GM21381 (cell line): Measurements from ENCODE around the gene CTIF.

ENCODE experiments used
- ATAC-seq: cut with Tn5 transposase; IDR thresholded peaks from one replicate; pipeline ENCODE4 v1.9.1; 2021; ENCODE audit warnings: mild to moderate bottlenecking, moderate library complexity; ENCODE audit not compliant: unreplicated experiment

Gene CTIF

DNA sequence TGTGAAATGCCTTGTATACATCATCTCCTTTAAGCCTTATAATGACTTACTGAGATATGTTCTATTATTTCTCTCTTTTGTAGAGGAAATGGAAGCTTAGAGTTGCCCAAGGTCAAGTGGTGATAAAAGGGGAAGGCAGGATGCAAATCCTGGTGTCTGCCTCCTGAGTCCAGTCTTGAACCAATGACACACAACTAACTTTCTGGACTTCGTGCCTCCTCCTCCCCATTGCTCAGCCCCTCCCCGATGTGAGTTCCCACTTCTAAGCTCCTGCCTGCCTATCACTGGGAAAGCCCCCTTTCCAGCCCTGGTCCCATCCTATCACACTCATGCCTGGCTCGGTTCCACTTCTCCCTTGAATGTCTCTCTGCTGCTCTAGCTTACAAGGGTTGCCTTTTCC lies 6.9 kb upstream of the CTIF start:
- ATAC-seq = no peak

DNA sequence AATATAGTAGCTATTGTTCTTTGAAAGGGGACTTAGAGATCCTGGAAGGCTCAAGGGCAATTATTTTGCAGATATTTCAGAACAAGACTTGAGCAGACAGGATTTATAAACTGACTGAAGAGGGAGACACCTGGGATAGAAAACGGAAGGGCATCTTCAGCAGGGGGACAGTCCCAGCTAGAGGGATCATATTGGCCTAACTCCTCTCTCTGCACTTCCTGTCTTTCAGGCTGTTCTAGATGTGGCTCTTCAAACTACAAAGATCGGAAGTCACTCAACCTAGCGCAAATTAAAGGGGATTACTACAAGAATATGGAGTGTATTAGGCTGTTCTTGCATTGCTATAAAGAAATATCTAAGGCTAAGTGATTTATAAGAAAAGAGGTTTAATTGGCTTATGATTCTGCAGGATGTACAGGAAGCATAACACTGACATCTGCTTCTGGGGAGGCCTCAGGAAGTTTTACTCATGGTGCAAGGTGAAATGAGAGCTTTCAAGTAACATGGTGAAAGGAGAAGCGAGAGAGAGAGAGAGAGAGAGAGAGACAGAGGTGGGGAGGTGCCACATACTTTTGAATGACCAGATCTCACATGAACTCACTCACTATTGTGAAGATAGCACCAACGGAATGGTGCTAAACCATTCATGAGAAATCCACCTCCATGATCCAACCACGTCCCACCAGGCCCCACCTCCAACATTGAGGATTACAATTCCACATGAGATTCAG lies 5.3 kb upstream of the CTIF start:
- ATAC-seq = no peak

DNA sequence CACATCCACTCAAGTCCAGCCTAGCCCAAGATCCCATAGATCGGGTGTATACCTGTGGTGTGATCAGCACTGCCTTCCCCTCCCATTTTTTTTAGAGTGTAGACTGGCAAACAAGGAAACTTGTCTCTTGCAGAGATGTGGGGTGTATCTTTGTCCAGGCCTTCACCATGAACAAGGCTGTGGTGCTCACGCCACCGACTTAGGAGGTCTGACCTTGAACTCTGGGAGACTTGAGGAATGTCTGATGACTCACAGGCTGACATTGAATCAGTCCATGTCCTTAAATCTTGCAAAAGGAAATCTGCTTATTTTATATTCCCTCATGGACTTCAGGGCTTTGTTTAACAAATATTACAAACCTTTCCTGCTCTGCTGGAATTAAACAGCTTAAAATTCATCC lies 4.5 kb upstream of the CTIF start:
- no peak for ATAC-seq

DNA sequence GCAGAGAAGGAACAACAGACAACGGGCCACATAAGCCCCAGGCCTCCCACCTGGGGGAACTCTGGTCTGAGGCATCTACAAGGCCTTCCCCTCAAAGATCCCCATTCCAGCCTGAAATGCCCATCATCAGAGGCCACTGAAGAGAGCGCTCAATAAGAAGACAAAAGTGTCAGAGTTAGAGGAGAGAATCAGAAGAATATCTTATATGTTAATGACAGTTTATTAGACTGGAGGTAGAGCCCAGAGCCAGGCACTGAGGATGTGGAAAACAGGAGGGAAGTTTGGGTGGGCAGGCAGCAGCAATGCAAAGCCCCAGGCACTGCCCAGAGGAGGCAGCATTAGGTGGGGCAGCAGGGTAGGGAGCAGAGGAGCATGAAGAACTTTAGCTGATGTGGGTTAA lies 2.9 kb upstream of the CTIF start:
- no peak for ATAC-seq

DNA sequence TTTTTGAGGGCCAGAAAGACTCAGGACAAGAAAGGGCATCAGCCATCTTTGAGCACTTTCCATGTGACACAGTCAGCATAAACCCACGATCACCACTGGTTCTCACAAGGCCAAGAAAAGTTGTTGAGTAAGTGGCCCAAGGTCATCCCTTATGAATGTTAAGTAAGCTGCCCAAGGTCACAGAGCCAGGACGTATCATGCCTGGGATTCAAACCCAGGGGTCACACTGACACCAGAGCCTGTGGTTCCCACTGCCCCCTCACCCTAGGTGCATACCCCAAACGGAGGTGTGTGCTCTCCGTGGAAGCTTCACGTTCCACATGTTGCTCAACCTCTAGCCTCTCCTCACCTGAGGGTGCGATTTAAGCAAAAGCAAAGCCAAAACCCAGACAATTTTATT lies 2.3 kb upstream of the CTIF start:
- ATAC-seq = no peak

DNA sequence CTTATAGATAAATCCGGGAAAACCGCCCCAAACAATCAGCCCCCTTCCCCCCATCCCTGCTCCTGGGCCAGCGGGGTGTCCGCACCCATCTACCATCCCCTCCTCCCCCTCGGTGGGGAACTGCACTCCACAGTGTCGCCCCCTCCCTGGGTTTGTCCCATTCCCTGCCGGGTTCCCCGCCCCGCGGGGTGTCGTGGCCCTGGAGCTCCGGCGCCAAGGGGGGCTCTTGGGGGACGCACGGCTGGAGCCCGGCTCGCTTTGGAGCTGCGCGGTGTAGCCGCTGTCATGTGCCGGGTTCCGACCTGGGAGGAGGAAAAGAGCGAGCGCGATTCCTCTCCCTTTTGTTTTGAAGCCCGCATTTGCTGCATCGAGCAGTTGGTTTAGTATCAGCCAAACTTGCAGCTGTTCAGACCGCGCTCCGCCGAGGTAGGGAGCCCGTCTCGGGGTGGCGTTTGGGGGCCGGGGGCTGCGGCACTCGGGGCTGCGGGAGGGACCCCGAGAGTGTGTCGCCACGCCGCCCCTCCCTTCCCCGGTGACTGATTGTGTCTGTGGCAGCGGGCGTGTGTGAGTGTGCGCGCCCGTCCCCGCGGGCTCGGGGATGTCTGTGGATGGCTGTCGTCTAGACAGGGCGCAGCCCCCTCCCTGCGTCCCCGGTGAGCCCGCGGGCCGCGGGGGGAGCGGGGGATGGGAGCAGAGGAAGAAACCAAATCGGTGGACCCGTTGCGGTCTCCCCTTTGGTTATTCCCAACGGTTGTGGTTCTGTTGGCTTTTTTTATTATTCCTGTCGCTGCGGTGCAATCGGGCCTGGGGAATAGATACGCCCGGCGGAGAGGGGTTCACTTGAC lies 797 bp downstream of the CTIF start:
- ATAC-seq = no peak

DNA sequence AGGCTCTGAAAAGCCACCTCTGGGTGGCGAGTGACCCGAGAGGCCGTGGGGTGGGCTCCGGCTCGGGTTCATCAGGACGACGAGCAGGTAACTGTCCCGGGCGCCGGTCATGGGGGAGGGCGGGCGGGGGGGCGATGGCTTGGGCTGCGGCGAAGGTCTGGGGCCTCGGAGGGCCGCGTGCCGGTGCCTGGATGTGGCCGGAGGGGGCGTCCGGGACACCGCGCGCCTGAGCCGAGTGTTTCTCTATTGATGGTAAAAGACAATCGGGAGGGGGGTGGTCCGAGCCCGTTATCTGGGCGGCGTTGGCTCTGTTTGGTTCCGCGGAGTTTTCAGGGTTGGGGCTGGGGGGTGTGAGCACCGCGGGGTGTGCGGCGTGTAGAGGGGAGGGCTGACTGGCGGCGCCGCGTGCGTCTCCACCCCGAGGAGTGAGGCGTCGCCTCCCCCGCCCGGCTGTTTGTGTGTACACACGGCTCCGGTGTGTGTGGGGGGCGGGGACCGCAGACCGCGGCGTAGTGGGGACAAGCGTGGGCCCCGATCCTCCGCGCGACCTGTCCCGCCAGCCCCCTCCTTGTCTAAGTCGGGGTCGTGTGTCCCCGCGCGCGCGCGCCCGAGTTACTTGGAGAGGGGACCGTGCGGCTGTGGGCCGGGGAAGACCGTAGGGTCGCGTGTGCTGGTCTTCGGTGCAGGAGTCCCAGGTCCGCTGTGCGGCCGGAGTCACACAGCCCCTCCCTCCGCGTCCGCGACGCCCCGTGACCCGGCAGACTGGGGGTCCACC lies 1.6 kb downstream of the CTIF start:
- no peak for ATAC-seq

DNA sequence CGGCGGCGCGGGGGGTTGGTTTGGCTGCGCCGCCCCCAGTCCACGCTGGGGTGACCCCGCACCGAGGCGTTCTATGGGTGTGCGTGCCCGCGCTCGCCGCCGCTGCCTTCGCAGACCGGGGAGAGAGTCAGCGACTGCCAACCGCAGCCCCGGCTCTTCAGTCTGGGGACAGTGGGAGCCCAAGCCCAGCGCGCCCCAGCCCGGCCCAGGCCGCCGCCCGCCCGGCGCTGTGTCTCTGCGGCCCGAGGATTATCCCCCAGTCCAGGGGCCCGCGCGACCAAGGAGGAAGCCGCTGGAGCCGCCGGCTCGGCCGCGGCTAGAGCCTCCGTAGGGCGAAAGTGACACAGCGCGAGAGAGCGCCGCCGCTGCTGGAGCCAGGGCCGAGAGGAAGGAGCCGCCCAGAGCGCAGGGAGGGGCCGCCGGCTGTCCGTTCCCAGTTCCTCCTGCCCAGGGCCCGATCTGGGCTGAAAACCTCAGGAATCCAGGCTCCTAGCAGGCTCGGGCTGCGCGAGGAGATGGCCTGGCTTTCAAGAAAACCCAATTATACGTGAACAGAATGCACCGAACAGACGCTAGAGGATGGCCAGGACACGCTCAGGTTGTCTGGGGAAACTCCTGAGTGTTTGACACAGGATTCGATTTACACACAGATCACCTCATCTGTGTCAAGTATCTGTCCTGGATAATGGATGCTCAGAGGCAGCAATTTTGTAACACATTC lies 2.4 kb downstream of the CTIF start:
- ATAC-seq = no peak

DNA sequence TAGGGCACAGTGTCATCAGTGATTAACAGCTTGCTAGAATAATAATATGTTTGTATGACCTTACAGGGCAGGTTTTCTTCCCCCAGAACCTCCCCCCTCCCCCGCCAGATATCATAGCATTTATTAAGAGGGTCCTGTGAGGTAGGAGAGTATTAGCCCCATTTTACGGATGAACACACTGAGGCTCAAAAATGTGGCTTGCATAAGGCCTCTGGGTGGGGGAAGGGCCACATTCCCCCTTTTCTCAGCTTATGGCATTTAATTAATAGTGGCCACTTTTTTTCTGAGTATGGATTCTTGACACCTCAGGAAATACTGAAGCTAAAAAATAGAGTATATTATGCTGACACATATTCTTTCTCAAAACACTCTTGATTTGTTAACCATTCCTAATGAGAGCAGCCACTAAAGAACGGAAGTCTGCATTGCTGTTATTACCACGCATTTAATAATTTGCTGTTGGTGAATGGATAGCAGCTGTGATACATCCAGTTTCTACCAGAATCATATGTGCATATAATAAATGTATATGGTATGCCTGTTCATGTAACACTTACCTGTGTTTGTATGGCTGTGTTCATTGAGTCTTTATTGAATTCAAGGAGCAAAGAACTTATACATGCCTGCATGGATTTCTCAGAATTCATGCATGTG lies 3.0 kb downstream of the CTIF start:
- ATAC-seq = no peak

DNA sequence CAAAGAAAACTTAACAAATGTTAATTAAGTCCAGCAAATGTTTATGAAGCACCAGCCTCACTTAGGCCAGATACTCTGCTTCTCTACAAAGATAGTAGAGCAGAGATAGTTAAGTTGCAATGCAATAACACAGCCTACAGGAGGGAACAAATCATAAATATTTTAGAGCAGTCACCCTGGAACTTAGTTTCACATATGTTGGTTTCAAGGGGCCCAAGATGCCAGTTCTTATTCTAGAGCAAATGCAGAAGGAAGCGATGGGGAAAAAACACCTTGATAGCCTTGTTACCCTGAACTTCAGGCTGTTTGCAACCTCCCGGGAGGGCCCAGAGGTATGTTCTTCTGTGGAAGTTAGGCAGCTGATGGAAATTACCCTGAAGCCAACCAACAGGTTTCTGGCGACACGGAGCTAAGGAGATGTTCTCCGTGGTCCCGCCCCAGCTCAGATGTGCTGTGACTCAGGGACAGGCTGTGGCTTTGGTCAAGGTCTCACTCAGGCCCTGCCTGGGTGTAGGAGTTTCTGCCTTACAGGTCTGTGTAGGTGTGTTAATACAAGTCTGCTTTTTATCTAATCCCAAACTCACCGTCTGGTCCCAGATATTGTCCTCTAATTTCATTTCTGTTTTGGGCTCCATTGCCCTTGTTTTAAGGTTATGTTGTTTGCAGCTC lies 3.8 kb downstream of the CTIF start:
- no peak for ATAC-seq

DNA sequence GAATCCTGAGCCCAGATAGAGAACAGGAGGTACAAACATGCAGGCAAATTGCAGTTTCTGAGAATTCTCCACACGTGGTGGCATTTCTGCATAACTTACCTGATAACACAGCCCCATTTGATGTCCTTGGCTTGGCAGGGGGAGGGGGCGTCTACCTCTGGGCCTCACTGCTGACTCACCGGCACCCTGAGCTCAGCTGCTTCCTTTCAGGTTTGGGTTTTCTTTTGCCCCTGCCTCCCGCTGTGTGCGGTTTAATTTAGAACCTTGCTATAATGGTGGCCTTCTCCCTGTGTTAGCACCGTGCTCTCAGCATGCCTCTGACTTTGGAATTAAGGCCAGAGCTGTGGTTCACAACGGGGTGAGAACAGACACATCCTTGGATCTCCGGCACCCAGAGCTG lies 4.4 kb downstream of the CTIF start:
- no peak for ATAC-seq

DNA sequence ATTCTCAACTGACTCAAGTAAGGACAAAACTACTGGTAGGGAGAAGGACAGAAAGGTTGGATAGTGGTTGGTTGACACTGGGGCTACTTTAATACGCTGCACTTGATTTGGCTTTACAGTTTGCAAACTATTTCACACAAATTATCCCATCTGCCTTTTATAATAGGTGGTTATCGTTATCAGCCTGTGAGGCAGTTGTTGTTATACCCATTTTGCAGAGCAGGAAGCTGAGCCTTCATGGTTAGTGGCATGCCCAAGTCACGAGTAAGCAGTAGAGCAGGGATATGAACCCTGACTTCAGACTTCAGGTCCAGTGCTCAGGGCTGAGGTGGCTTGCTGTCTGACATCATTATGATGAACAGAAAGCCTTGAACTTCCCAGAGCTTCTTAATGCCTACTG lies 5.3 kb downstream of the CTIF start:
- ATAC-seq = no peak

DNA sequence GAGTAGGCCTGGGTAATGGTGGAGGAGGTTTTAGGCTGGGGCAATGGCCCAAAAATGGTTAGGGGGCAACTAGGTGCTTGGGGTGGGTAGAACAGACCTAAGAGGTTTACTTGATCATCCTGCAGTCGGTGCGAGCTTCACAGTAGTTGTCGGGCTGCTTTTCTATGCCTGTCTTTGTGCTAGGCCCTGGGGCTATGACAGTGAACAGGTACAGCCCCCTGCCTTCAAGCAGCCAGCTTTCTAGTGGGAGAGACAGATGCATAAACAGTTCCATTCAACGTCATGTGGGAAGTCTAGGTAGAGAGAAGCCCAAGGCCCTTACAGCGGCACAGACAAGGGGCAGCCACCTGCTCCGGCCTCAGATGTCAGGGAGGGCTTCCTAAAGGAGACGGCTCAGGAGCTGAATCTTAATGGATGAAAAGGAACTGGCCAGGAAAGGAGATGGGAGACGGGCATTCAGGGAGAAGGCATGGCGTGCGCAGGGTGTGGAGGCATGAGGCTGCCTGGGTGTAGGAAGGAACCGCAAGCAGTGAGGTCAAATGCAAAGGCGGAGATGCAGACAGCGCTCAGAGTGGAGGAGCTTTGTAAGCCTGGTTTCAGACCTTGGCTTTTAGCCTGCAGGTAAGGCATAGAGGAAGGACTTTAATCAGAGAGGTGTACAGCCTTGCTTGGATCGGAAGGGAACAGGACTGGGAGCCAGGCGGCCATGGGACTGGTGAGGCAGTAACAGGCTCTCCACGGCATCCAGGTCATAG lies 6.0 kb downstream of the CTIF start:
- ATAC-seq = no peak

DNA sequence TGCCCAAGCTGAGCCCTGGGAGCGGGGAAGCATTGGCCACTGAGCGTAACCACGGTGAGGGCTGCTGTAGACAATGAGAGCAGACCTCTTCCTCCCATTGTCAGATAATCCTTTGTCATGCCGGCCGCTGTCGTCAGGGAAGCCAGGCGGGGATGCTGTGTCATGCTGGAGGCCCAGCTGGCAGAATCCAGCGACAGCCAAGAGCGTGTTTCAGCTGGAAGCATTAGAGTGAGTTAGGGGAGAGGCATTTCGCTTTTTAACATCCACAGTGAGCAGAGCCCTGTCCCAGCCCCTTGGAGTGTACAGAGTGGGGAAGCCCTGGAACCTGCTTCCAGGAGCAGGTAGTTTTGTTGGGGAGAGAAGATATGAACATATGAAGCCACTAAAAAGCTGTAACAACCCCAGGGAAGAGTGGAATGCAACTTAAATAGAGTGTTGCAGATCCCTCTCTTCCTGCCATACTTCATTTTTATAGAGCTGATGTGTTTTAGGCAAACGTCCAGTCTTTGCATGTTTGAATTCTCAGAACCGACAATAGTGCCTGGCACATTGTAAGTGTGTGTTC lies 7.0 kb downstream of the CTIF start:
- ATAC-seq = no peak

DNA sequence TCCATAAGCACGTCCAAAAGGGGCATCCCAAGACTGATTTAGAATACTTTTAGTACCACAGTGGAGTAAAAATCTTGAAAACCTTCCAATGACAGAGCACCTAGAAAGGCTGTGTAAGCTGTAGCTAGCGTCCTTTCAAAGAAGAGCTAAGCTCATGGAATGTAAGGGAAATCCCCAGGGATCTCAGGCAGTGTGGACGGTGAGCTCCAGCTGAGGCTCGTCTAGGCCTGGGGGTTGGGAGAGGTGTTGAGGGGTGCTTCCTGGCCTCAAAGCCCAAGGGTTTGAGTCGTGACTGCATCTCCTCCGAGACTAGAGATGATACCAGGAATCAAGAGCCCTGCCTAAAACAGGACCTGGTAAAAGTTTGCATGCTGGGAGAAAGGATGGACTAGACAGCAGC lies 7.6 kb downstream of the CTIF start:
- no peak for ATAC-seq

DNA sequence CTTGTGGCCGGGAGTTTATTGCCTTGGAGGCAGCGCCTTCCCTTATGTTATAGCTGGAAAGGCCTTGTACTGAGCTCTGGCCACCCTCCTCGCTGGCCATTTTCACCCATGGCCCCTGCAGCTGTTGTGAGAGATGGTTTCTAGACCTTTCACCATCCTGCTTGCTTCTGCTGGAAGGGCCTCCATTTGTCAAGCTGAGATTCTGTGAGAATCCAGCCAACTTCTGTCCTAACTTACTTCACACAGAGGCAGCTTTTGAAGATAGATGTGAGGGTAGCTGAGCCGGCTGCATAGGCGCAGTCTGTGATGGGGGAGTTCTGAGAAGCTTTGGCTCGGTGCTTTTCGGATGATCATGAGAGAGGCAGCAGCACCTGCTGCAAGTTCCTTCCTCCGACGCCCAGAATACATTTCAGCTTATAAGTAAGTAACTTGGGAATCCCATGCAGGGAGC lies 8.7 kb downstream of the CTIF start:
- ATAC-seq = no peak

DNA sequence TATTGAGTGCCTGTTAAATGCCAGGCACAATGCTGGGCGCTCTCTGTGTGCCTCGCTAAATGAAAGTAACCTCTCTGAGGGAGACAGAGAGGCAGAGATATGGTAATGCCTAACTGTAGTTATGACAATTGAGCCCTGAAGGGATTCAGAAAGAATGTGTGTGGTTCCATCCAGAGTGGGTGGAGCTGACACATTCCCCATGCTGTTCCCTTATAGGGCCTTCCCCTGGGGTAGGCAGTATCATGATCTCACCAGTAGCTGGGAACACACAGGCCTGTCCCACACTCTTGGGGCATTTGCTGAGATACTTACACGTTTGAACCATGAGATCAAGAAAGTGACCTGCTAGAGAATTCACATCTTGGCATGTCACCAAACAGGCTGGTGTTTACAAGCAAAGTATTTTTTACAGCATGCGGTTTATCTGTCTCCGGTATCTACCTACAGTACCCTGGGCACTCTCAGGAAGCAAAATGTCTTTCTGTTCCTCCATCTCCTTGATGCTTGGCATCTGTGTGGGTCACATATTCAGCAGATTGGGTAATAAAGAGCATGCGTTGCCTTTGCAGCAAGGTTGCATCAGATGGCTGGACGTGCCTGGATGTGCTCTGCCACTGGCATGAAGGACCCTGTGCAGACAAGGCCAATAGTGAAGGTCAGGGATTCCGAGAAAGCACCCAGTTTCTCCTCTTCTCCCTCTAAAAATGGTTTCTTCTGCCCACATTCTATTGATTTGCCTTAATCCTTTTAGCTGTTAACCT lies 9.4 kb downstream of the CTIF start:
- no peak for ATAC-seq

DNA sequence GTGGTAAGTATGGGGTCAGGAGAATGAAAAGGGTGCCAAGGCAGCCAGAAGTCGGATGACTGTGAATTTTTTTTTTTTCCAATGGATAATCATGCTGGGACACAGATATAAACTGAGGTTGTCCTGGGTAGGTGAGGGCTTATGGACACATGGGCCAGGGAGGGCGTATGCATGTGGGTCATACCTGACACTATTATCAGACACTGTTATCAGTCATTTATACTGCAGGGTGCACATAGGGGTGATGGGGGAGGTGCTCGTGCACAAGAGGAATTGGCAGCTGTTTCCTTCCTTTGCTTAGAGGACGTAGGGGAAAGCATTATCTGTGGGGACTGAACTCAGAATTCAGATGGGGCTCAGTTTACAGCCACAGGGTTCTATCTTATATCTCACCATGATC lies 10.1 kb downstream of the CTIF start:
- no peak for ATAC-seq
